NOMO-1 treated with dmso at 0.1 percent for 144 hours (cell line): ENCODE results near the gene ANKMY2.
"Not testable (repeated sequence)": the region's sequence is repeated elsewhere in the genome, so short reads cannot be mapped to it uniquely, and the experiment has no call there.

Source experiments
- DNase-seq: peaks from one replicate; lab custom pipeline; 2025; ENCODE audit not compliant: unreplicated experiment; lab: John Stamatoyannopoulos, UW

Gene ANKMY2

GRCh38 chr7:16645593-16646471 lies at the start of gene ANKMY2, which contains the start of gene BZW2:
Gene ANKMY2 (minus strand): TSS chr7:16645754. CDS start chr7:16645573, 181 bp downstream.
Gene BZW2 (plus strand): TSS chr7:16646181. CDS start chr7:16665444, 19,263 bp downstream.
- DNase-seq = peak; percentile 94

DNA sequence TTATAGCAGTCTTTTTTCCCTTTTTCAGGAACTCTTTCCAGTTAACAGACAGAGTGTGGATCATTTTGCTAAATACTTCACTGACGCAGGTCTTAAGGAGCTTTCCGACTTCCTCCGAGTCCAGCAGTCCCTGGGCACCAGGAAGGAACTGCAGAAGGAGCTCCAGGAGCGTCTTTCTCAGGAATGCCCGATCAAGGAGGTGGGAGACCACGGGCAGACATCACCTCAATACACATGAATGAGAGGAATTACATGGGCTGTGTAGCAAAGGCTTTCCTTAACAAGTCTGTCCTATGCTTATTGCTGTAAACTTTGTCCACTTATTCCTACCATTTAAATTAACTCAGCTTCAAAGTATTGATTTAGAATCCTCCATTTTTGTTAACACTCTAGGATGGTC lies 49.3 kb upstream of the ANKMY2 start:
- DNase-seq = no peak

GRCh38 chr7:16693601-16694318 lies 48.2 kb upstream of the ANKMY2 start:
- no peak for DNase-seq

DNA sequence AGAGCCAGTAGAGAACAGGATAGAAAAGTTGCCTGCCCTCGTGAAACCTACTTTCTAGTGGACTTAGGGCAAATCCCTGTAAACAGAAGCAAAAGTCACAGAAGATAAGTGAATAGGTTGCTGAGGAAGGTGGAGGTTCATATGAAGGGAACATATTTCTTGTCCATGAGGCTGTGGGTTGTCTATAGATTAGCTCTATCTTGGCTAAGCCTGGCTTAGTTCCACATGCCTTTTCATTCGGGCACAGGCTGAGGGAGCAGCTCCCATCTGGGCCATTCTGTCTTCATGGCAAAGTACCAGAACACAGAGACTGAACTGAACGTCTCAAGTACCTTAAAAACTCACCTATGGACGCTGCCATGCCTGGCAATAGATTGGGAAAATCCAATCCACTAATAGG lies 45.7 kb upstream of the ANKMY2 start:
- DNase-seq = no peak

DNA sequence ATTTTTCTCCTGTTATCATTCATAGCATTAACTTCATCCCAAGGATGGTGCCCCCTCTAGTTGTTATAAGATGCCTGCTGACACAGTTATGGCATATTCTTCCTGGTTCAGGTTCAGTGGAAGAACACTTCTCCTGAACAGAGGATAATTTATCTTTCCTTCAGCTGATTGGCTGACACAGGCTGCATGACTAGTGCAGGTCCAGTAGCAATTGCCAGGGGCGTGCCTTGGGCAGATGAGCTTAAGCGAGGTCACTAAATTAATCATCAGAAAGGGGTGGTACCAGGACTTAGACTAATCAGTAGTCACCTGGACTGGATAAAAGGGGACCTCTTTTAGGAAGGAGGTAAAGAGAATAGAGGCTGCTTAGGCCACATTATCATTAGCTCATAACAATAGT lies 42.7 kb upstream of the ANKMY2 start:
- DNase-seq = no peak

DNA sequence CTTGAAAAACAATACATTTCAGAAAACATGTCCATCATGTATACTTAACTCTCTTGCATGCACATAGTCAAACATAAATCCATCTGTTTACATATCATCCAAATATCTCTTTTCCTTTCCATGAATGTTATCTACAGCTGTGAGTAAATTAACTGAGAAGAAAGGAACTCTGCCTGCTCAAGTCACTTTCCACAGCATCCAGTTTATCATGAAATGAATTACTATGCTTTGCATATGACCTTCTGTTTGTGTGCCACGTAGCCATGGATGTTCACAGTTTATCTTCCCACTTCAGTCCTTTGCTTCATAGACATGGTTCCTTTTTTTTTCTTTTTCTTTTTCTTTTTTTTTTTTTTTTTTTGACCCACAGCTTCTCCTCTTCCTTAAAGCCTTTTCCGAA lies 40.0 kb upstream of the ANKMY2 start:
- DNase-seq = no peak

DNA sequence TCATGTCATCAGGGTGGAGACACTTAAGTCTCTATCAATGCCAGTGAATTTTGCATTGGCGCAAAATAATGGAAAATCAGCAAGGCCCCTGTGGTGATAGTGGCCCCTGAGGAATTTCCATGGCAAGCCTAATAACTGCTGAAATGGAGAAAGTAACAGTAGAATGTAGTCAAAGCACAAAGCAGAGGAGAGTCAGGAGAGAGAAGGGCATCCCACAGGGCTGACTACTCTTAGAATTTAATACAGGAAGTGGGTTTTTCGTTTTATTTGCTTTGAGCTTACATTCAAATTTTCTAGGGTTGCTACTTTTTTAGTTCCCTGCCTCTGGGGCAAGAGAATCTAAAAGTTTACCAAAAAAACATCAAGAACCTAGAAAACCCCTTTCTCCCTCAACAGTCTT lies 39.4 kb upstream of the ANKMY2 start:
- no peak for DNase-seq

DNA sequence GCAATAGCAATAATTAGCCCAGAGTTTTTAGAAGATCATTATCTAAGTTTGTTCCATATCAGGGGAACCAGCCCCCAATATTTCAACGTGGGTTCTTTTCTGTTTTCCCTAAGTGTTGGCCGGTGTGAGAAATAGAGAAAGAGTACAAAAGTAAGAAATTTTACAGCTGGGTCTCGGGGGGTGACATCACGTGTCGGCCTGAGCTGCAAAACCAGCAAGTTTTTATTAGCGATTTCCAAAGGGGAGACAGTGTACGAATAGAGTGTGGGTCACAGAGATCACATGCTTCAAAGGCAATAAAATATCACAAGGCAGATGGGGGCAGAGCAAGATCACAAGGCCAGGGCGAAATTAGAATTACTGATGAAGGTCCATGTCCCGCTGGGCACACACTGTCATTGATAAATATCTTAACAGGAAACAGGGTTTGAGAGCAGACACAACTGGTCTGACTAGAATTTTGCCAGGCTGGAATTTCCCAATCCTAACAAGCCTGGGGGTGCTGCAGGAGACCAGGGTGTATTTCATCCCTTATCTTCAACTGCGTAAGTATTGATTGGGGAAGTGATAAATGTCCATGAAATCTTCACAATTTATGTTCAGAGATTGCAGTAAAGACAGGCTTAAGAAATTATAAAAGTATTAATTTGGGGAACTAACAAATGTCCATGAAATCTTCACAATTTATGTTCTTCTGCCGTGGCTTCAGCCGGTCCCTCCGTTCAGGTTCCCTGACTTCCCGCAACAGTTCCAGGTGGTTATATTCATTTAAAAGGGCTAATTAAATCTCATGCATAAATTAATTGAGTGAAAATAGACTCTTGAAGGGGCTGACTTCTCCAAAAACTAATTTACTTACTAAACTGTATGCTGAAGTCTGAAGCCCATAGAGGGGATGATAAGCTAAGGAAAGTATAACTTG lies 33.4 kb upstream of the ANKMY2 start:
- not testable (repeated sequence) for DNase-seq

DNA sequence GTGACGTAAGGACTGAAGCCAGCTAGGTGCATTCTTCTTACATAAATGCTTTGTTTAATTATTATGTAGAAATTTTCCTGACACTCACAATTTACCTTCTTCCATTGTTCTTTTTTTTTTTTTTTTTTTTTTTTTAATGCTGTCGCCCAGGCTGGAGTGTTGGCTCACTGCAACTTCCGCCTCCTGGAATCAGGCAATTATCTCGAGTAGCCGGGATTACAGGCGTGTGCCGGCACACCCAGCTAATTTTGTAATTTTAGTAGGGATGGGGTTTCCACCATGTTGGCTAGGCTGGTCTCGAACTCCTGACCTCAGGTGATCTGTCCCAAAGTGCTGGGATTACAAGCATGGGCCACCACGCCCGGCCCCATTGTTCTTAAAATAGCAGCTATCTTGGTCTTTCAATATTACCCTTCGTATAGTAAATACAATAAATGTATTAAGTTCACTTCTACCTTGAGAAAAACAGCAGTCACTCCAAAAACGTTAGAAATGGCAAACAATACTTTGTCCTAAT lies 32.5 kb upstream of the ANKMY2 start:
- DNase-seq = no peak

- DNase-seq = no peak
Observed at GRCh38 chr7:16675277-16675676, 29.7 kb upstream of the ANKMY2 start.

GRCh38 chr7:16671811-16672210 lies 26.3 kb upstream of the ANKMY2 start:
- DNase-seq = no peak

- no peak for DNase-seq
Observed at GRCh38 chr7:16670731-16671344, 25.3 kb upstream of the ANKMY2 start.

DNA sequence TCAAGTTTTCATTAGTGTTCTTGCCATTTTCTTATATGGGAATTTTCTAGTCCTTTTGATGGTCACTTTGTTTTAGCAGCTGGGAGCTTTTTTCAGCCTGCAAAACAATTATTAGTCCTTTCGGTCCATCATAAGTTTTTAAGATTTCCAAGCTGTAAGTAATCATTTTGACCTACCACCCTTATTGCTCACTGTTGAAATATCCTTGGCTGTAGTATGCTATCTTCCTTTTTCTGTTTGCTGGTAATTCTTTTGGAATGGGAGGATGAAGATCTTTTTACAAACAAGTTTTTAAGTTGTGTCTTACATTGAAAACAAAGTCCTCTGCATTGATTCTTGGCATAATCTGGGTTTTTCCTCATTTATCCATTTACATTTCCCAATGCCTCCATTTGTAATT lies 24.5 kb upstream of the ANKMY2 start:
- no peak for DNase-seq

GRCh38 chr7:16669581-16669980 lies 24.0 kb upstream of the ANKMY2 start:
- DNase-seq = no peak

- DNase-seq = no peak
Observed at GRCh38 chr7:16668978-16669377, 23.4 kb upstream of the ANKMY2 start.

DNA sequence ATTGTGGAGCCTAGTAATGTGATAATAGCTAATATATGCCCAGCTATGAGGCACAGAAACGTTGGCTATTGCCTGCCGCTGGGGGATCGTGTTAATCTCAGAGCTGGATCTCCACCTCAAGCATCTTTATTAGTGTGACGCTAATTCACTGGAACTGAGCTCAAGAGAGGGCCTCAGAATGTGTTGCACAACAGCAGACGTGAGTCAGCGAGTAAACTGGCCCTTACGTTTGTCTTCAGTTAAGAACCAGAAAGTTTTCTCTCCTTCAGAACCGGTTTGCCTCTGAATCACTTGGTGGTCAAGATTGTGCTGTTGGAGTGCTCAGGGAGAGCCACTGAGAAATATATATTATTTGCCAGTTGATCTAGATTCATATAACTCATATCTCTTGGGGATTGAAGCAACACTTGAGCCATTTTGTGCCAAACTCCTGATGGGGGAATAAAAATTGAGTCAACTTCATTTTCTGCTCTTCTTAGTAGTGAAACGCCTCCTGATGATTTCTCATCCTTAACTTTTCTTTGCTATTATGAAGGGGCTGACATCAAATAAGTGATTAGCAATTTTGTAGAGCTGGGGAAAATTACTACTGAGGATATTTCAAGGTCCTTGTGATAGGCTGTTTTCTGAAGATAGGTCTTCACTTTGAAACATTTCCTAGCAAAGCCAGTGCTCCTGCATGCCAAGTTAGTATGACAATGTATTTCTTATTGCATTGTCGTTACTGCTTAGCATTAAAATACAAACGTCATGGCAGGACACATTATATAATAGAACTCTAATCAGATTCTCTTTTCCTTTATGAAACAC lies 22.7 kb upstream of the ANKMY2 start:
- peak; percentile 82 for DNase-seq

DNA sequence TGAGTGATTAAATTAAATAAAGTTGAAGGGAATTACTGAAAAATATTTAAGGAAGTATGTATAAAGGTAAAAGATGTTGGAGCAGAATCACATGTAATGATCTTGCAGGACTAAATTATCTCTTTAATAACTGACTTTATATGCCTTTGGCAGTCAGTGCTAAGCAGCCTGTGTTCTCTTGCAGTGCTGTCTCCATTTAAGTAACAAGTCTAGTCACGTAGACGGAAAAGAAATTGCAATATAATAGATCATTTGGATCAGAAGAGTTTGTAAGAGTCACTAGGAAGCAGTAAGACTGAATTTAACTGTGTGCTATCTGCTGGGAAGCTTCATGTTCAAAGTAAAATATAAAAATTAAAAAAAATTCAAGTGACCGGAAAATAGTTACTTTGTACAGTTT lies 21.8 kb upstream of the ANKMY2 start:
- DNase-seq = no peak

DNA sequence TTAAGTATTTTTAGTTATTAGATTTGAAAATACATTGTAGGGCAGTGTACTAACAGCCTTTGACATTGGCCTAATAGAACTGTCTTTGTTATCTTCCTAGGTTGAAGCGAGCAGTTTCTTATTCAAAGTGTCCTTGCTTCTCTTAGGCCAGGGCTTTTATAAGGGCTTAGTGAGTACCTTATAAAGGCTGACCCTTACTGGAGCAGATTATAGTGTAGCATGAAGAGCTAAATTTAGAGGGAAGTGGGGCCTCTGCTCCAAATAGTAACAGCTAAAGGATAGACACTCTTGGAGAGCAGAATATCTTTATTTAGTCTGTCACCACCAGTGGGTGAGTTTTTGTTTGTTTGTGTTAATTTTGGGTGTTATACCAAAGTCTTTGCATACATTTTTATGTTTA lies 16.4 kb upstream of the ANKMY2 start:
- no peak for DNase-seq

GRCh38 chr7:16660702-16661464 lies 15.3 kb upstream of the ANKMY2 start:
- DNase-seq = peak; percentile 7
